ENCODE data around the gene CIRBP. TPM values are rescaled to one million over a fixed set of nuclear protein-coding genes. Genes with fewer than 3 reads are reported as not detected.

CIRBP gene
- total RNA-seq, 1 donor from 2014 or later: 659 TPM

- H3K4me3 Mint-ChIP-seq: no peak overlapping the region
- H3K36me3 Mint-ChIP-seq: no peaks in the 10 kb centered on the region
- H3K4me1 Mint-ChIP-seq: peaks cover 28% of the 10 kb centered on the region
Observed at GRCh38 chr19:1234051-1234954, 34.8 kb upstream of the CIRBP start.

GRCh38 chr19:1234955-1235380 is 34.2 kb upstream of the CIRBP start:
- Mint-ChIP-seq H3K27me3 (ENCODE audit: low read depth) (no peaks in the 10 kb centered on the region), H3K36me3 (no peaks in the 10 kb centered on the region), H3K4me3 (no peak overlapping the region), H3K27ac (no peak overlapping the region), H3K4me1 (peaks cover 30% of the 10 kb centered on the region), H3K9me3 (no peaks in the 10 kb centered on the region)
- DNase-seq (ENCODE audit: low spot score in 2 of 2, unreplicated experiment in 2 of 2): no peak
- no peak for TF ChIP-seq CTCF (IDR thresholded peaks at IDR 0.05; ENCODE audit: unreplicated experiment)

More at GRCh38 chr19:1234051-1234954, 34.8 kb upstream of the CIRBP start:
- TF ChIP-seq CTCF (IDR thresholded peaks at IDR 0.05; ENCODE audit: unreplicated experiment): no peak
- DNase-seq (ENCODE audit: low spot score in 2 of 2, unreplicated experiment in 2 of 2): no peak
- no peak overlapping the region for H3K27ac Mint-ChIP-seq
- no peaks in the 10 kb centered on the region for H3K27me3 Mint-ChIP-seq (ENCODE audit: low read depth)
- H3K9me3 Mint-ChIP-seq: no peaks in the 10 kb centered on the region

GRCh38 chr19:1235625-1236538 is 33.2 kb upstream of the CIRBP start:
- Mint-ChIP-seq H3K27ac (no peak overlapping the region), H3K27me3 (ENCODE audit: low read depth) (no peaks in the 10 kb centered on the region), H3K4me3 (peak overlapping the region; percentile 56), H3K9me3 (no peaks in the 10 kb centered on the region), H3K4me1 (peaks cover 32% of the 10 kb centered on the region), H3K36me3 (no peaks in the 10 kb centered on the region)
- no peak for TF ChIP-seq CTCF (IDR thresholded peaks at IDR 0.05; ENCODE audit: unreplicated experiment)
- no peak for DNase-seq (ENCODE audit: low spot score in 2 of 2, unreplicated experiment in 2 of 2)

- no peaks in the 10 kb centered on the region for H3K9me3 Mint-ChIP-seq
- peaks cover 32% of the 10 kb centered on the region for H3K4me1 Mint-ChIP-seq
- H3K36me3 Mint-ChIP-seq: no peaks in the 10 kb centered on the region
- no peak overlapping the region for H3K27ac Mint-ChIP-seq
- no peak for DNase-seq (ENCODE audit: low spot score in 2 of 2, unreplicated experiment in 2 of 2)
- no peak for TF ChIP-seq CTCF (IDR thresholded peaks at IDR 0.05; ENCODE audit: unreplicated experiment)
- H3K4me3 Mint-ChIP-seq: peak overlapping the region; percentile 56
- H3K27me3 Mint-ChIP-seq (ENCODE audit: low read depth): no peaks in the 10 kb centered on the region
Observed at GRCh38 chr19:1236576-1236975, 32.6 kb upstream of the CIRBP start.

GRCh38 chr19:1237027-1237659 is 32.0 kb upstream of the CIRBP start:
- no peak for DNase-seq (ENCODE audit: low spot score in 2 of 2, unreplicated experiment in 2 of 2)
- TF ChIP-seq CTCF (IDR thresholded peaks at IDR 0.05; ENCODE audit: unreplicated experiment): no peak
- H3K9me3 Mint-ChIP-seq: no peaks in the 10 kb centered on the region
- H3K4me3 Mint-ChIP-seq: peak overlapping the region; percentile 58
- no peaks in the 10 kb centered on the region for H3K27me3 Mint-ChIP-seq (ENCODE audit: low read depth)
- H3K27ac Mint-ChIP-seq: no peak overlapping the region
- no peaks in the 10 kb centered on the region for H3K36me3 Mint-ChIP-seq
- peaks cover 27% of the 10 kb centered on the region for H3K4me1 Mint-ChIP-seq

Measured in mesothelial cell of epicardium (in vitro differentiated cells).